Right renal pelvis (tissue), 4 donors: ENCODE data around the gene BNC2. TPM values are rescaled to one million over a fixed set of nuclear protein-coding genes. Genes with fewer than 3 reads are reported as not detected.

Experiments used
- DNase-seq, 4 donors: peaks; one replicate each; pipeline ENCODE4 v3.0.0-alpha.2; 2013; ENCODE audit warnings: low read depth in 4 of 4, low spot score in 3 of 4, missing footprints in 1 of 4
- polyA plus RNA-seq, 4 donors: library from polyadenylated mRNA; unstranded; fragments of 120-200 nt; gene quantifications; one replicate each; pipeline ENCODE4 v1.2.1, GENCODE V29; 2013; ENCODE audit not compliant: insufficient read length in 4 of 4

Gene BNC2
- polyA plus RNA-seq, 4 donors = 6.8 to 11.0 (median 8.4) TPM

GRCh38 chr9:16434526-16434925 lies 435.9 kb downstream of the BNC2 start:
- DNase-seq = no peak

DNA sequence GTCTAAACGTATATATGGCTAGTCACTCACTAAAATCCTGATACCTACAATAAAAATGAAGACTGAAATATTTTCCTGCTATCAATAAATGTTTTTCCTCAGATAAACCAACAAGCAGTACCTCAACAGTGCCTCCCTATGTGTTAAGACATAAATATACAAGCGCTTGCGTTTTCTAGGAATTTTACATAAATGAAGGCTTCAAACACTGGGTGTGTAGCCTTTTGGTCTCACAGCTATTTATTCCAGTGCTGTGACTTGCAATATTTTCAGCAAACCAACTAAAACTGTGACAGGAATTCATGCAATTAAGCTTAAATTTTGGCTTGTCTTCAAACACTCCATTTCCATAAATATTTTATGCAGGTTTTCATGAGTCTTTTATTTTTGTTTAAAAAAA lies 437.0 kb downstream of the BNC2 start:
- DNase-seq = no peak

DNA sequence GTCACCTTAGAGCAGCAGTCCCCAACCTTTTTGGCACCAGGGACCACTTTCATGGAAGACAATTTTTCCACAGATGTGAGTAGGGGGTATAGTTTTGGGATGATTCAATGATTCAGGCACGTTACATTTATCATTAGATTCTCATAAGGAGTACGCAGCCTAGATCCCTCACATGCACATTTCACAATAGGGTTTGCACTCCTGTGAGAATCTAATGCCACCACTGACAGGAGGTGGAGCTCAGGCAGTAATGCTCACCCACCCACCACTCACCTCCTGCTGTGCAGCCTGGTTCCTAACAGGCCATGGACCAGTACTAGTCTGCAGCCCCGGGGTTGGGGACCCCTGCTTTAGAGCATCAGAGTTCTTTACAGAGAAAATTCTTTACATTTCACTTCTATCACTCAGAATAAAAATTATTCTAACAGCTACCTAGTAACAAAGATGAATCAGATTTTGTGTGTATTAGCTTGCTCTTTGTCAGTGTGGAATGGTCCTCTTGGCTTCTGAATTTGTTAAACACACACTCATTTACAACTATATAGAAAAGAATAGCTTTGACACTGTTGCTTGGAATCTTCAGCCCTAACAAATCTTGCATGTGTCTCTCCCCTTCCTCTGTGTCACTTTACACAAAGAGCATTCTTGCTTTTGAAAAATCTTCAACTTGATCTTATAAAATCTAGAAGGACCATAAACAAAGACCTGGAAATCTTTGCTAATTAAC lies 438.6 kb downstream of the BNC2 start:
- DNase-seq = no peak

DNA sequence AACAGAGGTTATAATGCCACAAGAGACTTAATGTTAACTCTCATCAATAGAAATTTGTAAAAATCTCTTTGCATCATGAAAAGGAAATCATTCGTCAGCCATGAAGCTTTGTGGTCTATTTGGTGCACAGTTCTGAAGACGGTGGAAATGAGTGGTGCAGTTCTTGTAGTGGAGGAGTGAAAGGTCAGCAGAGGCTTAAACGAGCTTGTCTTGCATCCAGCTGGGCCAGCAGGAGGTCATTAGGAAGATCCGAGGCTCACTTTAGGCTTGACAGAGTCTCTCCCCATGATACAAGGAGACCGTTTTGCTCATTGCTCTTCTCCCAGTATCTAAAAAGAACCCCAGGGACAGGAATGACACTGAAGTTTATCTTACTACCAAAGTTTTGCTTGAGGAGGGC lies 440.8 kb downstream of the BNC2 start:
- no peak for DNase-seq

- DNase-seq = no peak
These were observed 442.5 kb downstream of the BNC2 start for GRCh38 chr9:16427873-16428427.

DNA sequence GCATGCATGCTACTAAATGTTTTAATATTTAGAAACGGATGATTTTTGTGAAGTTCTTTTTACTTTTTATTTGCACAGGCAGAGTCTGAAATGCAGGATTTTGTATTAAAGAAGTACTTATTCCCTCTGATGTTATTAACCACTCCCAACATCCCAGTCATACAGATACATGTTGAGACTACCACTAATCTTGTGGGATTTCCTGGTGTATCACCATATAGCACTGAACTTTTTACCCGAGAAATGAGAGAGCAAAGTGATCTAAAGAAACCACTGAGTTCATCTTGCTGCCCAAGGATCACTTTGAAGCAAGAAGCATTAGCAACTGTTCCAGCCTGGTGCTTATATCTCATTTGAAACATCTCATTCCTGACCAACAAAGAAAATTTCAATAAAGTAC lies 443.8 kb downstream of the BNC2 start:
- no peak for DNase-seq

DNA sequence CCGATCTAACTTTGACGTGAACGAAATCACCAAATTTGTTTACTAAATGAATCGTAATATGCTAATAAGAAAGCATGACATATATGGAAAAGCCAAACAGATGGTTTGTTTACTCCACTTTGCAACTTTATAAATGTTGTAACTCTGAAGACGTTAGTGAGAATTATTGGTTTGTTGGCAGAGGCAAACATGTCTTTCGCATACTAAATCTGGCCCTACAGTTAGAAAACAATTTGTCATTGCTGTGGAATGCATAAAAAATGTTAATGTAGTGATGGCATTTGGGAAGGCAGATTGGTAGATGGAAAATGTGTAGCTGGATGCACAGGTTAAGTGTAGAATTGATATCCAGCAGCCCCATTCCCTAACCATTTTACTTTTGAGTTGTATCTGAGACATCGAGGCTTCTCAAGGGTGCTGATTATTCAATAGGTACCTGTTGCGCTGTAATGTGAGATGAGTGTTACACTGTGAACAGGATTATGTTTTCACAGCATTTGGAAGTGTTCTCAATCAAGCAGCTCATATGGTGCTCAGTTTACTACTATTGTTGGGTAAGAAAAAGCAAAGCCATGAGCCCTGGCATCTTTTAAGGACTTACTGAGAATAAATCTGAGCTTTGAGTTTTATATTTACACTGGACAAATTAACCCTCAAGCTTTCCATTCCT lies 444.8 kb downstream of the BNC2 start:
- no peak for DNase-seq

DNA sequence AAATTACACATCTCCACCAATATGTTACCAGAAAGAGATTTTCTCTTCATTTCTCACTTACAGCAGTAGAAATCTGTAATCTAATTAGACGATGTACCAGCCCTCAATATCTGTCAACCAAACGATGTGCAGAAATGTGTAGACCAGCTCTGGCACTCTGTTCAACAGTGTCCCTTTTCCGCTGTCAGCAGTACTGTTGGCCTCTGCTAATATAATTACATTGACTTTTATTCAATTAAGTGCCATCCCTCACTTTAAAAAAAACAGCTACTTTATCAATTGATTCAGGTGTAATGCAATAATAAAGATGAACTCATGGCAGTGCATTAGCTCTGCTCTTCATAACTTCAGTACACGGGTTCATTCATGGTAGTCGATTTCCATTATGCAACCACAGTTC lies 448.4 kb downstream of the BNC2 start:
- DNase-seq = no peak

- DNase-seq = no peak
These were observed 448.9 kb downstream of the BNC2 start for GRCh38 chr9:16421532-16421931.

- DNase-seq = no peak
These were observed 451.3 kb downstream of the BNC2 start for GRCh38 chr9:16419124-16419523.

- DNase-seq = no peak
These were observed 451.7 kb downstream of the BNC2 start for GRCh38 chr9:16418721-16419120.

- DNase-seq = no peak
These were observed 452.7 kb downstream of the BNC2 start for GRCh38 chr9:16417749-16418148.

GRCh38 chr9:16417161-16417560 lies 453.3 kb downstream of the BNC2 start:
- no peak for DNase-seq

- no peak for DNase-seq
These were observed 456.0 kb downstream of the BNC2 start for GRCh38 chr9:16414451-16414850.

GRCh38 chr9:16413509-16414016 lies 456.9 kb downstream of the BNC2 start:
- DNase-seq = no peak

DNA sequence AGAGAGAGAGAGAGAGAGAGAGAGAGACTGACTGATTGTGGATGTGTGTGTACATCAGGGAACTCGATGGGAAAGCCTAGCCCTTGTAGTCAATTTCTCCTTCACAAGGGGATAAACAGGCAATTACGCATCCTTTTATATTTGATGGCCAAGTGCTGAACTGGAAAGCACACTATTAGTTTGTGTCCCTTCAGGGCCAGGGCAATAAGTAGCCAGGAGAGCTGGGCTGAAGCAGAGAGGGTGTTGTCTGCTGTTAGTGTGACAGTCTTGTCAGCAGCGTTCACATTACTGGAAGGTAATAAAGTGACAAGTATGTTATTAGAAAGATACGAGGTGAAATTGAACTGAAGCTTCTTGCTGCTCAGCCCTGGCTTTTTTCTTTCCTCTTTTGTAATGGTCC lies 457.7 kb downstream of the BNC2 start:
- no peak for DNase-seq

- DNase-seq = no peak
These were observed 459.2 kb downstream of the BNC2 start for GRCh38 chr9:16411311-16411710.

DNA sequence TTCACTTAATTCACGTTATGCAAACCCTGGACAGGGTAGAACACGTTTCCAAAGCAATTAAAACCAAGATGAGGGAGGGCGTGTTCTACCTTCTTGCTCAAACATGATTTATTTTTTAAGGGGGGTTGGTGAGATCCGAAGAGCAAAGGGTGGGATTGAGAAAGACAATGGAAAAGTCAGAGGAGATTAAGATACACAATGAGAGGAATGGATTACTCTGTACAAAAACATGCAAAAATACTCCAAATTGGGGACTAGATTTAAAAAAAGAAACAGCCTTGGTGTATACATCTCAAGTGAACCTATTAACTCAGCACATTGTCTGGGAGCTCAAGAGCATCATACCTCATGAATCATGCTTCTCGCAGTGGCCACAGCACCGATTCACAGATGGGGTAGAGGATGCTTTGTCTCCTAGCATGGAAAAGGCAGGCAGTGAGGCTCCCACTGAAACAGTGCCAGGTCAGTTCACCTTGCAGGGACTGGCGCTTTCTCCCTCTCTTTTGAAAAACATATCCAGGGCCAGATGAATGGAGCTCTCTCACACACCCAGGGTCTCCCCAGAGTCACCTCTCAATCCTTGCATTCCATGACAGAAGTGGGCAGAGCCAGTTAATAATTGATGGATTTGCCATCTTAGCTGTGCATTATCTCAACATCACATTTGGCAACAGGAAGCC lies 459.7 kb downstream of the BNC2 start:
- no peak for DNase-seq

DNA sequence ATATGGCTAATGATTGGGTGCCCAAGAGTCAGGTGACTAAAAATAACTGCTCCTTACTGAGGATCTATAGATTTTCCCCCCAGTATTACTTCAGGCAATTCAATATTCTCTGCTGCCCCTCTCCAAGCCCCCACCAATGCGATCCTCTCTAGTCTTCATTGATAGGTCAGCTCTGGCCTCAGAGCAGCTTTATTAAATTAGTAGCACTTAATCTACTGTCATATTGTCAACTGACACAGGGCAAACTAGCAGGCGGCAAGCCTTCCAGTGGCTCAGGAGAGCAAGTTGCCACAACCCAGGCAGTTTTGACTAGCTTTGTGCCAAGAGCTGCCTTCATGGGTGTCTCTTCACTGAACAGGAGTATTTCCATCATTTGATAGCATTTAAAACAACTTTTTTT lies 462.9 kb downstream of the BNC2 start:
- DNase-seq = no peak

- no peak for DNase-seq
These were observed 463.8 kb downstream of the BNC2 start for GRCh38 chr9:16406526-16407225.

GRCh38 chr9:16405421-16405820 lies 465.0 kb downstream of the BNC2 start:
- DNase-seq = no peak
